ENCODE measurements around the gene KIF5A. TPM values are rescaled to one million over a fixed set of nuclear protein-coding genes. Genes with fewer than 3 reads are reported as not detected.

The KIF5A gene
- total RNA-seq, 3 donors from 2014 or later = 0.61 to 9.1 (median 1.2) TPM

DNA sequence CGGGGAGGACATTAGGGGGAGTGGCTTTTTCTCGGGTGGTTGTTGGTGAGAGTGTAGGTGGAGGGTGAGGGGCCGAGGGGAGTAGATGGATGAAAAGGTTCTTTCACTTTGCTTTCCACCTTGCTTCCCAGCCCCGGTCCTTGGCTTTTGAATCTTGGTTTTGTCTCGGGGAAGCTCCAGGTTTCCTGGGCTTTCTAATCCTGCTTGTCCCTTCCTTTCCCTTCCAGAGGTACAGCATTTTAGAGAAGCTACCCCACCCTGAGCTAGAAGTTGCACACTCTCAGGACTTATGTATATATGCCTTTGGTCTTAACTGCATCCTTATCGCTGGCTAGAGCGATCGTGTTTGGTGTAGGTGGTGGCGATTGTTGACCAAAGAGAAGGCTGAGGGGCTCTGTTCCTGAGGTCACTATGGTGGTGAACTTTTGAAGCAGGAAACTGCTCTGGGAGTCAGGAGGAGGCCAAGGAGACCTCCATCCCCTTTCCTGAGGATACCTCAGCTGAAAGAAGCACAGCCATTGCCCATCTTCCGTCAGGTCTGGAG is 42.0 kb downstream of the KIF5A start:
- Histone ChIP-seq H3K9me3 (no peaks in the 10 kb centered on the region), H3K4me1 (ENCODE audit: low read depth) (peaks cover 6% of the 10 kb centered on the region), H3K36me3 (ENCODE audit: low read depth) (no peaks in the 10 kb centered on the region), H3K4me3 (peak overlapping the region; percentile 69)
- DNase-seq (no peak), ATAC-seq (no peak)
- intact Hi-C loops (cut with DNase I, micrococcal nuclease) = no loop called here
- TF ChIP-seq, protein P1, sequence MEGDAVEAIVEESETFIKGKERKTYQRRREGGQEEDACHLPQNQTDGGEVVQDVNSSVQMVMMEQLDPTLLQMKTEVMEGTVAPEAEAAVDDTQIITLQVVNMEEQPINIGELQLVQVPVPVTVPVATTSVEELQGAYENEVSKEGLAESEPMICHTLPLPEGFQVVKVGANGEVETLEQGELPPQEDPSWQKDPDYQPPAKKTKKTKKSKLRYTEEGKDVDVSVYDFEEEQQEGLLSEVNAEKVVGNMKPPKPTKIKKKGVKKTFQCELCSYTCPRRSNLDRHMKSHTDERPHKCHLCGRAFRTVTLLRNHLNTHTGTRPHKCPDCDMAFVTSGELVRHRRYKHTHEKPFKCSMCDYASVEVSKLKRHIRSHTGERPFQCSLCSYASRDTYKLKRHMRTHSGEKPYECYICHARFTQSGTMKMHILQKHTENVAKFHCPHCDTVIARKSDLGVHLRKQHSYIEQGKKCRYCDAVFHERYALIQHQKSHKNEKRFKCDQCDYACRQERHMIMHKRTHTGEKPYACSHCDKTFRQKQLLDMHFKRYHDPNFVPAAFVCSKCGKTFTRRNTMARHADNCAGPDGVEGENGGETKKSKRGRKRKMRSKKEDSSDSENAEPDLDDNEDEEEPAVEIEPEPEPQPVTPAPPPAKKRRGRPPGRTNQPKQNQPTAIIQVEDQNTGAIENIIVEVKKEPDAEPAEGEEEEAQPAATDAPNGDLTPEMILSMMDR (IDR thresholded peaks at IDR 0.05) = no peak

GRCh38 chr12:57592551-57593165 is 42.8 kb downstream of the KIF5A start:
- no peak for DNase-seq
- no peak overlapping the region for H3K4me3 ChIP-seq

DNA sequence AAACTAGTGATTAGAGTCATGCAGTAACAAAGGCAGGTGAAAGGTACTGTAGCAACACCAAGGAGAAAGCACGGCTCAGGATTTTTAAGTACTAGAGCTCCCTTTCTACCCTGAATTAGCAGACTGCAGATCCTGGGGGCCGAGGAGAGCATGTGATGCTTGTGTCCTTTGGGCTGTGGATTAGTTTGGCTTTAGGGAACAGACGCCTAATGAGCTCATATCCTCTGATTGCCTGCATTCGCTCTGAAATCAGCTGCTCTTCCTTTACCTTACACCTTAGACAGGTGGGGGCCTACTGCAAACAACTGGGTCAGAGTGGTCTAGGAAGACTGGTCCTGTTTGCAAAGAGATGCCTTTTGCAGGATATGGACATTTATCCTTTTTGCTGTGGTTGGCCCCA is 43.3 kb downstream of the KIF5A start:
- TF ChIP-seq, protein P1 (IDR thresholded peaks at IDR 0.05) = no peak

More at GRCh38 chr12:57592551-57593165, 42.8 kb downstream of the KIF5A start:
- Histone ChIP-seq H3K4me1 (ENCODE audit: low read depth) (peaks cover 6% of the 10 kb centered on the region), H3K36me3 (ENCODE audit: low read depth) (no peaks in the 10 kb centered on the region), H3K9me3 (no peaks in the 10 kb centered on the region)
- intact Hi-C loops (cut with DNase I, micrococcal nuclease) = no loop called here
- TF ChIP-seq, protein P1 (IDR thresholded peaks at IDR 0.05) = no peak
- no peak for ATAC-seq

GRCh38 chr12:57600395-57600794 is 50.6 kb downstream of the KIF5A start:
- no peak for DNase-seq
- Histone ChIP-seq H3K4me3 (no peak overlapping the region), H3K9me3 (no peaks in the 10 kb centered on the region), H3K4me1 (ENCODE audit: low read depth) (peaks cover 7% of the 10 kb centered on the region), H3K36me3 (ENCODE audit: low read depth) (no peaks in the 10 kb centered on the region)
- TF ChIP-seq, protein P1 (IDR thresholded peaks at IDR 0.05) = no peak
- ATAC-seq = no peak
- intact Hi-C loops (cut with DNase I, micrococcal nuclease) = no loop called here

More for the DNA sequence above, 43.3 kb downstream of the KIF5A start:
- peaks cover 6% of the 10 kb centered on the region for H3K4me1 ChIP-seq (ENCODE audit: low read depth)
- no peaks in the 10 kb centered on the region for H3K9me3 ChIP-seq
- DNase-seq (no peak), ATAC-seq (no peak)
- no peak overlapping the region for H3K4me3 ChIP-seq
- no peaks in the 10 kb centered on the region for H3K36me3 ChIP-seq (ENCODE audit: low read depth)
- intact Hi-C loops (cut with DNase I, micrococcal nuclease) = no loop called here

GRCh38 chr12:57602544-57602943 is 52.7 kb downstream of the KIF5A start:
- Histone ChIP-seq H3K4me1 (ENCODE audit: low read depth) (peaks cover 7% of the 10 kb centered on the region), H3K9me3 (no peaks in the 10 kb centered on the region), H3K36me3 (ENCODE audit: low read depth) (no peaks in the 10 kb centered on the region), H3K4me3 (no peak overlapping the region)
- ATAC-seq (no peak), DNase-seq (no peak)
- TF ChIP-seq, protein P1 (IDR thresholded peaks at IDR 0.05) = no peak
- intact Hi-C loops (cut with DNase I, micrococcal nuclease) = no loop called here

Measured in mucosa of descending colon (tissue), 3 donors.